MG63 (cell line): ENCODE measurements around the gene APBA2. TPM values are rescaled to one million over a fixed set of nuclear protein-coding genes. Genes with fewer than 3 reads are reported as not detected.

Experiments used
- DNase-seq: peaks from one replicate; pipeline ENCODE4 v3.0.0-alpha.2; 2020
- H3K27me3 ChIP-seq: fragments of 250-450 bp; sonication (Bioruptor Pico); 2 replicates; pipeline ENCODE4 v1.5.1; 2020; ENCODE audit warnings: mild to moderate bottlenecking, moderate library complexity
- H3K36me3 ChIP-seq: fragments of 250-450 bp; sonication (Bioruptor Pico); 2 replicates; pipeline ENCODE4 v1.5.1; 2020; ENCODE audit warnings: mild to moderate bottlenecking, moderate library complexity
- H3K4me3 ChIP-seq: fragments of 250-450 bp; sonication (Bioruptor Pico); 2 replicates; pipeline ENCODE4 v1.5.1; 2020; ENCODE audit warnings: mild to moderate bottlenecking, moderate library complexity
- H3K9me3 ChIP-seq: fragments of 250-450 bp; sonication (Bioruptor Pico); 2 replicates; pipeline ENCODE4 v1.5.1; 2020; ENCODE audit warnings: mild to moderate bottlenecking, moderate library complexity
- total RNA-seq: library from RNA; depleted of rRNA; stranded (reverse); fragments of >200 nt; shearing (Covaris generic); gene quantifications from 2 replicates; pipeline ENCODE4 v1.2.3, GENCODE V29; 2014; ENCODE audit warnings: low replicate concordance

APBA2 gene
- total RNA-seq, 1 experiment from 2014 or later = 28.0 TPM

DNA sequence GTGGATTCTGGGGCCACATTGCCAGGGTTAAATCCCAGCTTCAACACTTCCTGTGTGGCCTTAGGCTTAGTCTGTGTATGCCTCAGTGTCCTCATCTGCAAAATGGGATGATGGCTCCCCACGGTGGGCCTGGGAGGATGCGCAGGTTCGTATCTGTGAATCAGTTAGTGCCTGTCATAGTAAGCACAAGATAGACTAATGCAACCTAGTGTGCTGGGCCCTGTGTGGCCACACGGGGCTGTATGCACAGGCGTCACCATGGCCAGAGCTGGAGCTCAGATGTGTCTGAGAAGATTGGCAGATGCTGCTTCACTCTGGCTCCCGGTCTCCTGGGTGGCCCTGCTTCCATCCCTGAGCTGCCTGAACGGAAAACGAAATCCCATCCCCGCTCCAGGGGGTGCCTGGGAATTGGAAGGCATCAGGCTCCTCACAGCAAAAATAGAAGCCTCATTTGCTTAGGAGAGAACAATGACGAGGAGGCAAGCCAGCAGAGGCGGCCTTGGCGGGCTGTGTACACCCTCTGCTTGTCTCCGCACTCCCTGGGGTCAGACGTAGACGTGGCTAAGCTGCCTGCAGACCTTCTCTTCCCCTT is 103.6 kb downstream of the APBA2 start:
- no peak for DNase-seq
- no peaks in the 10 kb centered on the region for H3K9me3 ChIP-seq

DNA sequence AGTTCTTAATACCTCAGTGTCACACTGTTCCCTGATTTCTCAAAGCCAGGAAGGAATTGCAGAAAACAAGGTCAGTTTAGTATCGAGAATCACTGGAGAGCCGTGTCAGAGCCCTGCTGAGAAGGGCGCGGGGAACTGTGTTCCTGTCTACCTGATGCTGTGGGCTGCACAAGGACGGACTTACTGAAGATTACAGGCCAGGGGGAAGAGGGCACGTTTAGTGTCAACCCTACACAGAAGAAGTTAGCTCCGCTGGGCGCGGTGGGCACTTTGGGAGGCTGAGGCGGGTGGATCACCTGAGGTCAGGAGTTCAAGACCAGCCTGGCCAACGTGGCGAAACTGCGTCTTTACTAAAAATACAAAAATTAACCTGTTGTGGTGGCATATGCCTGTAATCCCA is 104.1 kb downstream of the APBA2 start:
- no peak for DNase-seq
- Histone ChIP-seq H3K4me3 (no peak overlapping the region), H3K9me3 (no peaks in the 10 kb centered on the region), H3K27me3 (no peaks in the 10 kb centered on the region), H3K36me3 (no peaks in the 10 kb centered on the region)

More for the DNA sequence above, 103.6 kb downstream of the APBA2 start:
- no peaks in the 10 kb centered on the region for H3K36me3 ChIP-seq
- H3K27me3 ChIP-seq = no peaks in the 10 kb centered on the region
- H3K4me3 ChIP-seq = no peak overlapping the region

DNA sequence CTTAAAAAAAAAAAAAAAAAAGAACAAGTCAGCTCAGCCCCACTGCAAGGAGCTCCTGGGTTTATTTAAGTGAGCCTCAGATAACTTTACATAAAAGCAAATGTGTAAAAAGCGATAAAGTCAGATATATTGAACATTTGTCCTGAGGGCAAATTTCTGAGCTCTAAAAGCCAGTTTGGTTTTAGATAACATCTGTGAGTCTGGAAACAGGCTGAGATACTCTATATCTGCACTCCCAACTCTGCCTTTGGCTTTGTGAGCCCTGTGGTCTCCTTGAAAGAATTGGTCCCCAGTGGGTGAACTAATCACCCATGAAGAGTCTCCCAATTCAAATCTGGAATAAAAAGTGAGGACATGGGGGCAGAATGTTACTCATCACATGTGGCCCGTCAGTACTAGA is 104.6 kb downstream of the APBA2 start:
- Histone ChIP-seq H3K27me3 (no peaks in the 10 kb centered on the region), H3K36me3 (no peaks in the 10 kb centered on the region), H3K4me3 (no peak overlapping the region), H3K9me3 (no peaks in the 10 kb centered on the region)
- no peak for DNase-seq

DNA sequence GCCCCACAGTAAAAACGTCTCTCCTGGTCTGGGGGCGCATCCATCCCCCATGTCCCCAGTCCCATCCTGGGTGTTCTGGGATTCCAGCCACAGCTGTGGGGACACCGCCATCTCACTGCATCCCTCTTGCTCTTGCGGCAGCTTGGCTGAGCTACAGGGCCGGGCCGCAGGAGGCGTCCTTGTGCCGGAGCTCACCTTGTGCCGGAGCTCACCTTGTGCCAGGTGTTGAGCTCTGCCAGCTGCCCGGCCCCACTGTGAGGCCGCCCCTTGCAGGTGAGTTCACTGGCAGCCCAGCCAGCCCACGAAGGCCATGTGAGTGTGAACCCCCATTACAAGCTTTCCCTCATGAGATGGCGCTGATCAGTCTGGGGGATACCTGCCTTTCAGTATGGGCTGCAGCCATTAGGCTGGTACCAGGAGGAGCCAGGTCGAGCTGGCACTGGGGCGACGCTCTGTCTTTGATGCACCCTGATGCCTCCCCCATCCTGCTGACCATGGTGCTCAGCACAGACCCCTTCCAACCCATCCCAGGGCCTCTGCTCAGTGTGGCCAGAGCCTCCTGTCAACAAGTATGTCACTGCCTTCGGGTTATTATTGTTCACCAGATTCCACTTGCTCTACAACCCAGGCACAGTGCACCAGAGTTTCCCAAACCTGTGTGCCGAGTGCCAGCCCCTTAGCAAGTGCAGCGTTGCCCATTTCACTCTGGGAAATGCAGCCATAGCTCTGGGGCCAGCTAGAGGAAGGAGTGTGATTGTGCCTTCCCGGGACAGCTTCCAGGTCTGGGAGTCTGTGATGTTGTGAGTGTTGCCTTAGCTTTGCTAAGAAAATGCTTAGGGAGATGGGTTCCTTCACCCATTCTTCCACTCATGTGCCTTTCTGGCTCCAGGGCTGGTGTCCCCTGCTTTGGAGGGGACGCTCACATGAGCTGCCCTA is 105.7 kb downstream of the APBA2 start:
- H3K36me3 ChIP-seq = no peaks in the 10 kb centered on the region
- no peak for DNase-seq
- H3K4me3 ChIP-seq = no peak overlapping the region

DNA sequence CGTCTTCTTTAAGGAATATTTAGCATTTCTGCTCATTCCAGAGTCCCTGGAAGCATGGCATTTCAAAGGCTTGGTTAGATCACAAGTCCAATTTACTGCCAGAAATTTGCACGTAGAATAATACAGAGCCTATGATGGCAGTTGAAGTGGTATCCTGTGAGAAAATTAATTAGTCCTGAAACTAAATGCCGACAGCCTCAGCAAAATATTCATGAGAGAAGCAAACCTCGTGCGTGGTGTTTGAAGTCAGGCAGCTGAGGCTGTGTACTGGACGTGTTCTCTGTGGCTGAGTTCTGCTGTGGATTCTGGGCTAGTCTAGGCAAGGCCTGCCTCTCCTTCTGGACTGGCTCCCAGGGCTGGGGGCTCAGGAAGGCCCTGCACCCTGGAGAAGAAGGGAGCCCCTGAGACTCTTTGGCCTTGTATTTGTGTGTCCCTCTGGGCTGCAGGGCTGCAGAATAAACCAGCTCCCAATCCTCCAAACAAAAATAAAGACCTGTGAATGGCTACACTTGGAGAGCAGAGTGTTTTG is 106.6 kb downstream of the APBA2 start:
- H3K9me3 ChIP-seq = no peaks in the 10 kb centered on the region
- no peaks in the 10 kb centered on the region for H3K27me3 ChIP-seq
- no peak for DNase-seq
- no peaks in the 10 kb centered on the region for H3K36me3 ChIP-seq
- H3K4me3 ChIP-seq = no peak overlapping the region

More for the DNA sequence above, 105.7 kb downstream of the APBA2 start:
- H3K27me3 ChIP-seq = no peaks in the 10 kb centered on the region
- no peaks in the 10 kb centered on the region for H3K9me3 ChIP-seq

DNA sequence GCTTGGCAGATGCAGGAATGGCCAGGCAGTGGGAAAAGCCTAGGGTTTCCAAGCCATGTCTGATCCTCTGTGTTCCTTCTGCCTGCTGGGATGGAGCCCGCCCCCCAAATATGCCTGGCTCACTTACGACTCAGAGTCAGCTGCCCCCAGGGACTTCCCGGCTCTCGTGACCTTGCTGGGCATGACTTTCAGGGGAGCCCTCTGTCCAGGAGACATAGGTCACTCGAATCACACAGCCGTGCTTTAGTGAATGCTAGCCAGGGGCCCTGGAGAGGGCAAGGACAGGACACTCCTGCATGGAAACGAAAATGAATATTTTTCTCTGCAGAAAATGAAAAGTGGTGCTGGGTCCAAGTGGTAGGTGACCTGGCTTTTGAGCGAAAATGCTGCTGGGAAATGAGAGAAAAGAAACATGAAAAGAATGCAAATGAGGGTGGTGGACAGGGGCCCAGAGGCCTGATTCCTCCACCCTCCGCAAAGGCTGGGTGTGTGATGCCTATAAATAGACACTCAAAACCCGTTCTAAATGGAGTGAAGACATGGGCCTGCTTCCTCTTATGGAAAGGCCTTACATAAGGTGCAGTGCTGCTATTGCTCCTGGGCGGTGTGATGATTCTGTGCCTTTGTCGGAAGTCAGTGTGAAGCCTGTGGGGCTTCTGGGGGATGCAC is 107.4 kb downstream of the APBA2 start:
- DNase-seq = no peak
- Histone ChIP-seq H3K27me3 (no peaks in the 10 kb centered on the region), H3K36me3 (no peaks in the 10 kb centered on the region), H3K9me3 (no peaks in the 10 kb centered on the region), H3K4me3 (no peak overlapping the region)

DNA sequence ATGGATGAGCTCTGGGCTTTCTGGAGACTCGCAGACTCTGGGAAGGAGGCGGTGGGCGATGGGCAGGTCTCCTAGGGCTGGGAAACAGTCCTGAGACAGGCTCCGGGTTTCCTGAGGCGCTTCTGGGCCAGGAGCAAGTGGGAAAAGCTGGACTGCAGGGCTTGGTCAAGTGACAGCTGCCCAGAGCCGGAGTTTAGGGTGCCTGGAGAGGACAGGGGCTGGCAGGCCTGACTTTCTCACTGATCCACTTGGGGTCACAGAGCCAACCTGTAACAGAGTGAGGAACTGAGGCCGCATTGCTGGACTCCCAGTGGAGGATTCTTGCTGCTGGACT is 107.9 kb downstream of the APBA2 start:
- no peak for DNase-seq
- Histone ChIP-seq H3K36me3 (no peaks in the 10 kb centered on the region), H3K9me3 (no peaks in the 10 kb centered on the region), H3K4me3 (no peak overlapping the region), H3K27me3 (no peaks in the 10 kb centered on the region)

DNA sequence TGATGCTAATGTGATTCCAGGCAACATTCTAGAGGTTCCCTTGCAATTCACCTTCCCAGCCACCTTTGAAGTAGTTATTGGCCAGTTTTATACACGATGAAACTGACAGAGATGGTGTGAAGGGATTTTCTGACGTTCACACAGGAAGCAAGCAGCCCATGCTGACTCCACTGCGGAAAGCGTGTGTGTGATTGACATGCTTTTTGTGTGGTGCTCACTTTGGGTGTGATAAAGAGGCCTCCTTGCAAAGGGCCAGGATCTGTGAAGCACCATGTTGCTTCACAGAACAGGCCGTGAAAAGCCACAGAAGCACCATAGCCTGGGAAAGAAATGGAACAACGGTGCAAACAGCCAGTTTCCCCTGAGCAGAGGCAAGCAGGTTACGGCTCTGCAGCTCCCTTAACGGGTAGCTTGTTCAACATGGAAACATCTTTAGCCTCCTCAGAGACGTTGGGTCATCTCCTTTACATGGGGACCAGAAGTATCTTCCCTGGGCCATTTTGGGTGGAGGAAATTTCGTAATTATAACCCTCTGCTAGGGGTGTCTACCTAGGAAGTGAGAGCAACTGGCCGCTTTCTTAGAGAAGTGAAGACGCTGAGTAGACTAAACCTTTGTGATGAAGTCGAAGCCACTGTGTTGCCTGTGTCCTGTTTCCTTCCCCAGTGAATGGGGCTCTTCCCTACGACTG is 108.5 kb downstream of the APBA2 start:
- no peaks in the 10 kb centered on the region for H3K9me3 ChIP-seq
- H3K4me3 ChIP-seq = no peak overlapping the region
- no peaks in the 10 kb centered on the region for H3K36me3 ChIP-seq
- H3K27me3 ChIP-seq = no peaks in the 10 kb centered on the region
- DNase-seq = no peak

DNA sequence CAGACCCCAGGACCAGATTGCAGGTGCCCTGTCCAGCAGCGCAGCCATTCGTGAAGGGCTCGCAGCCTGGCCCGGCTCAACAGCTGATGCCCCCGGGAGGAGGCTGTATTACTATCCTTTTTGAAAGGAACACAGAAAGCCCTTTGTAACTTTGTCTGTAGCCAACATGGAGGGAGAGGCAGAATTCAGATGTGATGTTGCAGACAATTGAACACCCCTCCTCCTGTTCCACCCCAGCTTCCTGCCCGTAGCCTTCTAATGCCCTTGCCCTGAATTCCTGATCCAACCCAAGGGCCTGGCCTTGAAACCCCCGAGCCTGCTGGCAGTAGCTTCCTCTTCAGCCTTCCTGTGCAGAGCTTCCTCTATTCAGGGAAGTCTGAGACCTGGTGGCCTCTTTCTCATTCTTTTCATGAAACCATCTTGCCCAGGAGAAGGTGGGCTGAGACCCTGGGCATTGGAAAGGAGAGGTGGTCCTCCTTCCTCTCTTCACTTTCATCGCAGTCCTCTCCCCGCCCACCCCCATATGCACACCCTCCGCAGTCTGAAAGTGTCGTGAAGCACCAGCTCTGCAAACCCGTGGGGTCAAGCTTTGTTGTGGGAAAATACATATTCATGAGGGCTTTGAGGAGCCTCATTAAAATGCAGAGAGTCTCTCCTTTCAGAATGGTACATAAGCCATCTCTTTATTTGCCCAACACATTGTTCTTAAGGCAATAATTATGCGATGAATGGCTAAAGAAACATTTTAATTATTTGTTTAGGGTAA is 109.2 kb downstream of the APBA2 start:
- DNase-seq = no peak
- Histone ChIP-seq H3K36me3 (no peaks in the 10 kb centered on the region), H3K9me3 (no peaks in the 10 kb centered on the region), H3K4me3 (no peak overlapping the region), H3K27me3 (no peaks in the 10 kb centered on the region)

DNA sequence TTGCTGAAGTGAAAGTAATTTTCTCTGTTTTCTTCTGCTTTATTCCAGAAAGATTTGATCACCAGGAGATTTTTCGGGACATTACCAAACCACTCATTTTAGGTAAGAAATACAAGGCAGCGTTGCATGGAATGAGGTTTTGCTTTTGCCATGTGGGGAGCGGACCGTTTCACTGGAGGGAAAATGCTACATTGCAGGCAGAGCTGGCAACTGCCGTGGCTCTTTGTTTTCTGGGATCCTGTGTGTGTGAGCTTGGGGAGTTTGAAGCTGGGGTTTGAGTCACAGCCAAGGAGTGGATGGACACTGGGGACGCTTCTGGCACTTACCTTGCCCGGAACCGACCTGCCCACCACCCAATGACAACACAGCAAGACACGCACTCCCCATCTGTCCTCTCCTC is 109.9 kb downstream of the APBA2 start:
- DNase-seq = no peak
- Histone ChIP-seq H3K27me3 (no peaks in the 10 kb centered on the region), H3K4me3 (no peak overlapping the region), H3K36me3 (no peaks in the 10 kb centered on the region), H3K9me3 (no peaks in the 10 kb centered on the region)

DNA sequence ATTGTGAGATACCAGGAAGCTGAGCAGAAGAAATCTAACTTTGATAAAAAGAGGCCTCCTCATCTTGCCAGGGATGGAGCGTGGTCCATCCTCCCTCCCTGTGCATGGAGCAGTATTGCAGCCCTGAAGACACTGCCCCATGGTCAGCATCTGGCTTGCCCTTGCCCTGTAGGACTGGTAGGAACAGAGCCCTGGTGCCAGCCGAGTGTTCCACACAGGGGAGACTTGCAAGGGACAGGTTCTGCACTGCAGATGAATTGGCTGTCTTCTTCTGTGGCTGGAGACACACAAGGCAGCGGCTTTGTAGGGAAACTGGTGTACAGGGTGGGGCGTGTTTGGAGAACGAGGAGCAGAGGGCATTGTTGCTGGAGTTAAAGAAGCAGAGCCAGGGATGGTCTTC is 110.5 kb downstream of the APBA2 start:
- H3K36me3 ChIP-seq = no peaks in the 10 kb centered on the region
- H3K27me3 ChIP-seq = no peaks in the 10 kb centered on the region
- no peak for DNase-seq
- no peaks in the 10 kb centered on the region for H3K9me3 ChIP-seq
- no peak overlapping the region for H3K4me3 ChIP-seq

DNA sequence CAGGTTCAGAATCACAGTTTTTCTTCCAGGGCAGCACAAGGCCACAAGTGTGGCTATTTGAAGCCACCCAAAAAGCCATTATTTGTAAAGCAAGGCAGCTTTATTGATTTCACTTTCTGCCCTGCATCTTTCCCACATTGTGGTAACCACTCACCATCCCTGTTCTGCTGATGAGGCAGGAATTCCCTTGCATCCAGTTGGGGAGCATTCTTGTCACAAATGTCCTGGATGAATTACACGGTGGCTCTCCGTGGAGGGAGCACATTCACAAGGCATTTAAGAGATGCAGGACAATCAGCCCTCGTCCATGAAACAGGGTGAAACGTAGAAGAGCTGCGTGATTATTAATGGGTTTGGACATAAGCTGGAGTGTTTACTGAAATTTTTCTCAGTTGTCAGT is 111.2 kb downstream of the APBA2 start:
- Histone ChIP-seq H3K36me3 (no peaks in the 10 kb centered on the region), H3K4me3 (no peak overlapping the region), H3K9me3 (no peaks in the 10 kb centered on the region), H3K27me3 (no peaks in the 10 kb centered on the region)
- DNase-seq = no peak

DNA sequence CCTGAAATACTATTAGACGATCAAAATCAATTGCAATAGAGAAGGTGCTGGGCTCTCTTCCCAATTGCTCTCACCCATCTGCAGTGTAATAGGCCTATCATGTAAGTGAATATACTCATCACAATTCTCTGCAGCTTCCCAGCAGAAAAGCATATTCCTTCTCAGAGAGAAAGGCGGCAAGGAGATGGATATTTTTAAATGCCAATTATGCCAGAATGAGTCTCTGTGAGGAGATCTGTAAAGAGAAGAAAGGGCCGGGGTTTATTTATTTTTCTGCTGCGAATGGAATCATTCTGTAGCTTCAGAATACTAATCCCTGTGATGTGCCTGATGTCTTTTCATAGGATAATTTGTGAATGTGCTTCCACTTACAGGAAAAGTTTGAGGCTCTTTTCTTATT is 112.0 kb downstream of the APBA2 start:
- Histone ChIP-seq H3K36me3 (no peaks in the 10 kb centered on the region), H3K4me3 (no peak overlapping the region), H3K27me3 (no peaks in the 10 kb centered on the region), H3K9me3 (no peaks in the 10 kb centered on the region)
- DNase-seq = no peak

DNA sequence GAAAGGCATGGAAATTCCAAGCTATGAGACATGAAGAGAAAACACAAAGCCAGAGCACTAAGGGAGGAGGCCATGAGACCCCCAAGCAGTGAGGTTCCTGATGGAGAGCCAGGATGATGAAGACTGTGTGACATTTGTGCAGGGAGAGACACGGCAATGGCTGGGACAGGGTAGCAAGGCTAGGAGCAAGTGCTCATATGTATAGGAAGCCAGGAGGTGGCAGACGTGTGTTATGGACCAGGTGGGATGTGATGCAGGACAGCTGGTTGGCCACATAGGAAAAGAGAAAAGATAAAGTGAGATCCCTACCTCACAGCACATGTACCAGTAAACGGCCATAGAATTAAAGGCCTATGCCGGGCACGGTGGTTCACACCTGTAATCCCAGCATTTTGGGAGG is 112.7 kb downstream of the APBA2 start:
- Histone ChIP-seq H3K36me3 (no peaks in the 10 kb centered on the region), H3K4me3 (no peak overlapping the region), H3K9me3 (no peaks in the 10 kb centered on the region), H3K27me3 (no peaks in the 10 kb centered on the region)
- DNase-seq = no peak

DNA sequence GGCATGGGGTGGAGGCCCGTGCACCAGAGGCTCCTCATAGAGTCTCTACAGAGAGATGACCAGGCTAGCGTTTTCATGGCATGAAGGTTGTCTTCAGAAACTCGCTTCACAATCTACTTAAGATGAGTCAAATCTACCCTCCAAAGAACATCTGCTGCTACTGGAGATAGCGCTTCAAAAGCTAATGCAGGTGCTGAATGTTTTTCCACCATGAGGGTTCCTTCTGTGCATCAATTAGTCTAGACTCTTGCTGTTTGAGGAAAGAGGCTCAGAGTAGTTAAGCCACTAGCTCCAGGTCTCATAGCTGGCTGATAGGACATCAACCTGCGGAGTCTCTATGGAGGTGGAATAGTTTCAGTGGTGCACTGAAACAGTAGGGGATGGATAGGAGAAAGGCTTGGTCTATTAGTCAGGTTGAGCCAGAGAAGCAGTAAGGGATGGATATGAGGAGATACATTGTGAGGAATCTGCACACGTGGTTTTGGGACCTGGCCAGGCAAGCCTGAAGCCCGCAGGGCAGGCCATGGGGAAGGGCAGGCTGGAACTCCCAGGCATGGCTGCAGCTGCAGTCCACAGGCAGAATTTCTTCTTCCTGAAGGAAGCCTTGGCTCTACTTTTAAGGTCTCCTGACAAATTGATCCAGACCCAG is 117.5 kb downstream of the APBA2 start:
- Histone ChIP-seq H3K9me3 (no peaks in the 10 kb centered on the region), H3K27me3 (no peaks in the 10 kb centered on the region), H3K4me3 (no peak overlapping the region), H3K36me3 (no peaks in the 10 kb centered on the region)
- DNase-seq = no peak

DNA sequence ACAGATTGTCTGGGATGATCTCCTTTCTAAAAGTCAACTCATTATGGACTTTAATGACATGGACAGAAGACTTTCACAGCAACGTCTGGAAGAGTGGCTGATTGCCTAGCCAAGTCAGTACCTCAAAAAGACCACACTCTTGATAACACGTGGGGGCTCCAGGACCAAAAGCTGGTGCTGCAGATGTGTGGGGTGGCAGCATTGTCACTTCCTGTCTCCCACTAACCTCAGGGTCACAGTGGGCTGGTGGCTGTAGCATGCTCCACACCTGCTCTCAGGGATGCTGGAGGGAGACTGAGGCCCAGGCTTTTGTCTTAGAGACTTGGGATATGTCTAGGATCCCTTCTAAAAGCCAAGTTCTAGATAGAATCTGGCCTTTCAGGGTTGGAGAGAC is 118.1 kb downstream of the APBA2 start:
- H3K4me3 ChIP-seq = no peak overlapping the region
- no peaks in the 10 kb centered on the region for H3K9me3 ChIP-seq
- DNase-seq = no peak
- no peaks in the 10 kb centered on the region for H3K36me3 ChIP-seq
- H3K27me3 ChIP-seq = no peaks in the 10 kb centered on the region
